ENCODE results near the gene NEXN. TPM values are rescaled to one million over a fixed set of nuclear protein-coding genes. Genes with fewer than 3 reads are reported as not detected.

Gene NEXN
- total and polyA plus RNA-seq, 2 donors (not counting 1 experiment from before 2014, with no cell fraction given), result 0.07 to 0.81 TPM

GRCh38 chr1:77874804-77875445 lies 13.5 kb upstream of the NEXN start:
- POLR2A ChIA-PET, result no interaction called here
- no peak overlapping the region for H3K4me3 ChIP-seq (ENCODE audit: control extremely low read depth in 1 of 5, extremely low read depth in 1 of 5, insufficient read depth in 1 of 5, low read depth in 2 of 5, low read length in 4 of 5)
- Mint-ChIP-seq H3K27ac (no peak overlapping the region), H3K9me3 (ENCODE audit: insufficient read depth) (no peaks in the 10 kb centered on the region), H3K4me1 (no peaks in the 10 kb centered on the region), H3K4me3 (no peak overlapping the region), H3K27me3 (no peaks in the 10 kb centered on the region)
- no peaks in the 10 kb centered on the region for H3K4me1 ChIP-seq (ENCODE audit: control insufficient read depth in 2 of 2, insufficient read depth in 2 of 2, low read length in 2 of 2)
- H3K27me3 ChIP-seq (replicated peaks in 1 of 4; ENCODE audit: control extremely low read depth in 1 of 4, control insufficient read depth in 3 of 4, insufficient read depth in 4 of 4, low read length in 3 of 4), result no peaks in the 10 kb centered on the region
- CTCF ChIA-PET, result no interaction called here
- no peak overlapping the region for H3K9ac ChIP-seq (ENCODE audit: low read length)
- H3K79me2 ChIP-seq (ENCODE audit: control insufficient read depth, insufficient read depth, low read length), result no peaks in the 10 kb centered on the region
- H2AFZ ChIP-seq (ENCODE audit: insufficient read depth, low read depth, low read length, poor library complexity, severe bottlenecking), result no peak overlapping the region
- intact Hi-C loops (cut with micrococcal nuclease), result no loop called here
- H3K36me3 ChIP-seq (replicated peaks in 1 of 2; ENCODE audit: control extremely low read depth in 1 of 2, control insufficient read depth in 1 of 2, extremely low read depth in 1 of 2, insufficient read depth in 2 of 2, low read length in 1 of 2), result peaks cover 5 to 10% of the 10 kb centered on the region in 2 experiments
- no peaks in the 10 kb centered on the region for H4K20me1 ChIP-seq (ENCODE audit: control insufficient read depth, insufficient read depth, low read length, poor library complexity, severe bottlenecking)
- 96% methylated on average over 3 of the region's 4 CpGs for WGBS (ENCODE audit: insufficient coverage)
- ATAC-seq (ENCODE audit: low read depth) (no peak), DNase-seq (no peak)
- H3K9me3 ChIP-seq (ENCODE audit: control extremely low read depth in 1 of 3, control insufficient read depth in 2 of 3, insufficient read depth in 1 of 3, low read length in 2 of 3), result no peaks in the 10 kb centered on the region
- H3K27ac ChIP-seq (ENCODE audit: low read length in 2 of 2), result no peak overlapping the region
- no peak overlapping the region for H3K4me2 ChIP-seq (replicated peaks; ENCODE audit: low read depth, low read length, poor library complexity, severe bottlenecking)
- TF ChIP-seq CTCF (IDR thresholded peaks at IDR 0.05), result no peak
- no peak for TF ChIP-seq EZH2 (IDR thresholded peaks at IDR 0.05; ENCODE audit: borderline replicate concordance, insufficient read depth, low read depth, low read length, poor library complexity, severe bottlenecking)

GRCh38 chr1:77876884-77877283 lies 11.5 kb upstream of the NEXN start:
- Histone ChIP-seq H3K79me2 (ENCODE audit: control insufficient read depth, insufficient read depth, low read length) (no peaks in the 10 kb centered on the region), H2AFZ (ENCODE audit: insufficient read depth, low read depth, low read length, poor library complexity, severe bottlenecking) (no peak overlapping the region), H3K27me3 (replicated peaks in 1 of 4; ENCODE audit: control extremely low read depth in 1 of 4, control insufficient read depth in 3 of 4, insufficient read depth in 4 of 4, low read length in 3 of 4) (no peaks in the 10 kb centered on the region), H4K20me1 (ENCODE audit: control insufficient read depth, insufficient read depth, low read length, poor library complexity, severe bottlenecking) (no peaks in the 10 kb centered on the region), H3K9ac (ENCODE audit: low read length) (no peak overlapping the region), H3K27ac (ENCODE audit: low read length in 2 of 2) (no peak overlapping the region), H3K9me3 (ENCODE audit: control extremely low read depth in 1 of 3, control insufficient read depth in 2 of 3, insufficient read depth in 1 of 3, low read length in 2 of 3) (peaks cover 0 to 3% (median 0%) of the 10 kb centered on the region in 3 donors), H3K4me1 (ENCODE audit: control insufficient read depth in 2 of 2, insufficient read depth in 2 of 2, low read length in 2 of 2) (no peaks in the 10 kb centered on the region), H3K4me2 (replicated peaks; ENCODE audit: low read depth, low read length, poor library complexity, severe bottlenecking) (no peak overlapping the region), H3K36me3 (replicated peaks in 1 of 2; ENCODE audit: control extremely low read depth in 1 of 2, control insufficient read depth in 1 of 2, extremely low read depth in 1 of 2, insufficient read depth in 2 of 2, low read length in 1 of 2) (peaks cover 5 to 10% of the 10 kb centered on the region in 2 experiments), H3K4me3 (ENCODE audit: control extremely low read depth in 1 of 5, extremely low read depth in 1 of 5, insufficient read depth in 1 of 5, low read depth in 2 of 5, low read length in 4 of 5) (no peak overlapping the region)
- TF ChIP-seq CTCF (IDR thresholded peaks at IDR 0.05) (no peak), EZH2 (IDR thresholded peaks at IDR 0.05; ENCODE audit: borderline replicate concordance, insufficient read depth, low read depth, low read length, poor library complexity, severe bottlenecking) (no peak)
- H3K4me1 Mint-ChIP-seq, result no peaks in the 10 kb centered on the region
- POLR2A ChIA-PET, result no interaction called here
- no peak overlapping the region for H3K27ac Mint-ChIP-seq
- DNase-seq (no peak), ATAC-seq (ENCODE audit: low read depth) (no peak)
- H3K27me3 Mint-ChIP-seq, result no peaks in the 10 kb centered on the region
- CTCF ChIA-PET, result no interaction called here
- no peaks in the 10 kb centered on the region for H3K9me3 Mint-ChIP-seq (ENCODE audit: insufficient read depth)
- WGBS (ENCODE audit: insufficient coverage), result no CpG with 5 or more reads among the region's 4 CpGs
- intact Hi-C loops (cut with micrococcal nuclease), result no loop called here
- H3K4me3 Mint-ChIP-seq, result no peak overlapping the region

Data from B cell (primary cell).